Type B pancreatic cell (in vitro differentiated cells): ENCODE measurements around the gene COL5A2. TPM values are rescaled to one million over a fixed set of nuclear protein-coding genes. Genes with fewer than 3 reads are reported as not detected.

Experiments used
- DNase-seq: peaks from one replicate; pipeline ENCODE4 v3.0.0; 2021; ENCODE audit warnings: mixed read lengths; ENCODE audit not compliant: unreplicated experiment; ENCODE audit errors: extremely low spot score
- H3K27ac Mint-ChIP-seq: 2 replicates; pipeline ENCODE4 v1.8.0; 2021; ENCODE audit warnings: mild to moderate bottlenecking, mixed read lengths
- H3K27me3 Mint-ChIP-seq: 2 replicates; pipeline ENCODE4 v1.8.0; 2021; ENCODE audit warnings: mixed read lengths
- H3K36me3 Mint-ChIP-seq: 2 replicates; pipeline ENCODE4 v1.8.0; 2021; ENCODE audit warnings: mixed read lengths
- H3K4me1 Mint-ChIP-seq: one replicate; pipeline ENCODE4 v1.8.0; 2021; ENCODE audit warnings: mixed read lengths; ENCODE audit not compliant: unreplicated experiment
- H3K4me3 Mint-ChIP-seq: 2 replicates; pipeline ENCODE4 v1.8.0; 2021; ENCODE audit warnings: mild to moderate bottlenecking, mixed read lengths
- H3K9me3 Mint-ChIP-seq: 2 replicates; pipeline ENCODE4 v1.8.0; 2021; ENCODE audit warnings: mixed read lengths
- total RNA-seq: library from RNA; stranded (reverse); gene quantifications from 2 replicates; pipeline ENCODE4 v1.2.1, GENCODE V29; 2021; ENCODE audit warnings: low replicate concordance
- TF ChIP-seq, protein P1 (sequence below): fragments of 200-600 bp; sonication (generic); conservative IDR thresholded peaks from 2 replicates; pipeline ENCODE4 v1.5.0; 2021; ENCODE audit warnings: antibody characterized with exemption, mild to moderate bottlenecking

The COL5A2 gene
- total RNA-seq, 1 donor from 2014 or later = 137 TPM

DNA sequence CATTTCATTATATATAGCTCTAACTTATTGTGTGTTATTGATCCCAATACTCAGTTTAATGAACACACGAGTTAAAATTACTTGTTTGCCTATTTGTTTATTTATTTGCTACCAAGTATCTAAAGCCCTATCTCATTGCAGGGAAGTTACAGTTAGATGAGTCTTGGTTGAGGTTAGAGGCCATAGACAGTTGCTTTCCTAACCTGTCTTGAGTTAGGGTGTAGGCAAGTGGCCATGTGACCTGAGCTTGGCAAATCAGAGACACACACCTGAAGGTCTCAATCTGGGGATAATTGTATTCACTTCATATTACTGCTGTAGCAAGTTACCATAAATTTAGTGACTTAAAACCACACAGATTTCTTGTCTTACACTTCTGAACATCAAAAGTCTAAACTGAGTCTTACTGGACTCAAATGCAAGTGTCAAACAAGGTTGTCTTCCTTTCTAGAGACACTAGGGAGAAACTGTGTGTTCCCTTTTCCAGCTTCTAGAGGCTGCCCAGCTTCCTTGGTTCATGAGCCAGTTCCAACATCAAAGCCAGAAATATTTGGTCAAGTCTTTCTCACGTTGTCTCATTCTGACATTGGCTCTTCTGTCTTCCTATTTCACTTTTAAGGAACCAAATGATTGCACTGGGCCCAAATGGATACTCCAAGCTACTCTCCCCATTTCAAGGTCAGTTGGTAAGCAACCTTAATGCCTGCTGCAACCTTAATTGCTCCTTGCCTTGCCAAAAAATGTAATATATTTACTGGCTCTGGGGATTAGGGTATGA lies 165.7 kb downstream of the COL5A2 start:
- Mint-ChIP-seq H3K27me3 (no peaks in the 10 kb centered on the region), H3K9me3 (no peaks in the 10 kb centered on the region), H3K4me1 (peaks cover 17% of the 10 kb centered on the region), H3K36me3 (peaks cover 17% of the 10 kb centered on the region), H3K27ac (no peak overlapping the region), H3K4me3 (no peak overlapping the region)
- no peak for DNase-seq
- TF ChIP-seq, protein P1, sequence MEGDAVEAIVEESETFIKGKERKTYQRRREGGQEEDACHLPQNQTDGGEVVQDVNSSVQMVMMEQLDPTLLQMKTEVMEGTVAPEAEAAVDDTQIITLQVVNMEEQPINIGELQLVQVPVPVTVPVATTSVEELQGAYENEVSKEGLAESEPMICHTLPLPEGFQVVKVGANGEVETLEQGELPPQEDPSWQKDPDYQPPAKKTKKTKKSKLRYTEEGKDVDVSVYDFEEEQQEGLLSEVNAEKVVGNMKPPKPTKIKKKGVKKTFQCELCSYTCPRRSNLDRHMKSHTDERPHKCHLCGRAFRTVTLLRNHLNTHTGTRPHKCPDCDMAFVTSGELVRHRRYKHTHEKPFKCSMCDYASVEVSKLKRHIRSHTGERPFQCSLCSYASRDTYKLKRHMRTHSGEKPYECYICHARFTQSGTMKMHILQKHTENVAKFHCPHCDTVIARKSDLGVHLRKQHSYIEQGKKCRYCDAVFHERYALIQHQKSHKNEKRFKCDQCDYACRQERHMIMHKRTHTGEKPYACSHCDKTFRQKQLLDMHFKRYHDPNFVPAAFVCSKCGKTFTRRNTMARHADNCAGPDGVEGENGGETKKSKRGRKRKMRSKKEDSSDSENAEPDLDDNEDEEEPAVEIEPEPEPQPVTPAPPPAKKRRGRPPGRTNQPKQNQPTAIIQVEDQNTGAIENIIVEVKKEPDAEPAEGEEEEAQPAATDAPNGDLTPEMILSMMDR = no peak

DNA sequence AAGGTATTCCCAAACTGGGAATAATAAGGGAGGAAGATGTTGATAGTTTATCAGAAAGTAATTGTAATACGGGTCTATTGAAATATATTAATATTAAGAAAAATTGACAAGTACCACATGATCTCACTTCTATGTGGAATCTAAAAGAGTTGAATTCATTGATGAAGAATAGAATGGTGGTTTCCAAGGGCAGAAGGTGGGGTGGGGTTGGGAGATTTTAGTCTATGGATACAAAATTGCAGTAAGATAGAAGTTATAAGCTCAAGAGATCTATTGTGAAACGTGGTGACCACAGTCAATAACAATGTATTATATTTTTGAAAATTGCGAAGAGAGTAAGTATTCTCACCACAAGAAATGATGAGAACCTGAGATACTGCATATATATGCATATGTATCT lies 166.5 kb downstream of the COL5A2 start:
- DNase-seq = no peak
- Mint-ChIP-seq H3K27me3 (no peaks in the 10 kb centered on the region), H3K4me1 (peaks cover 17% of the 10 kb centered on the region), H3K9me3 (no peaks in the 10 kb centered on the region), H3K27ac (no peak overlapping the region), H3K36me3 (peaks cover 23% of the 10 kb centered on the region), H3K4me3 (no peak overlapping the region)
- TF ChIP-seq, protein P1 = no peak

DNA sequence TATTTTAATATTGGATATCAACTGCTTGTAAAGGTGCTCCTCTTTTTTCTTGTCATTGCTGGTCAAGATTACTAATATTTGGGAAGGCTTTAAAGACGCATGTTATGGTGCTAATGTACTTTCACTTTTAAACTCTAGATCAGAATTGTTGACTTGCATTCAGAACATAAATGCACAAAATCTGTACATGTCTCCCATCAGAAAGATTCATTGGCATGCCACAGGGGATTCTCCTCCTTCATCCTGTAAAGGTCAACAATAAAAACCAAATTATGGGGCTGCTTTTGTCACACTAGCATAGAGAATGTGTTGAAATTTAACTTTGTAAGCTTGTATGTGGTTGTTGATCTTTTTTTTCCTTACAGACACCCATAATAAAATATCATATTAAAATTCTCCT lies 167.2 kb downstream of the COL5A2 start:
- DNase-seq = no peak
- H3K36me3 Mint-ChIP-seq = peaks cover 27% of the 10 kb centered on the region
- peaks cover 17% of the 10 kb centered on the region for H3K4me1 Mint-ChIP-seq
- TF ChIP-seq, protein P1 = no peak
- no peaks in the 10 kb centered on the region for H3K27me3 Mint-ChIP-seq
- no peak overlapping the region for H3K27ac Mint-ChIP-seq
- no peak overlapping the region for H3K4me3 Mint-ChIP-seq
- no peaks in the 10 kb centered on the region for H3K9me3 Mint-ChIP-seq

DNA sequence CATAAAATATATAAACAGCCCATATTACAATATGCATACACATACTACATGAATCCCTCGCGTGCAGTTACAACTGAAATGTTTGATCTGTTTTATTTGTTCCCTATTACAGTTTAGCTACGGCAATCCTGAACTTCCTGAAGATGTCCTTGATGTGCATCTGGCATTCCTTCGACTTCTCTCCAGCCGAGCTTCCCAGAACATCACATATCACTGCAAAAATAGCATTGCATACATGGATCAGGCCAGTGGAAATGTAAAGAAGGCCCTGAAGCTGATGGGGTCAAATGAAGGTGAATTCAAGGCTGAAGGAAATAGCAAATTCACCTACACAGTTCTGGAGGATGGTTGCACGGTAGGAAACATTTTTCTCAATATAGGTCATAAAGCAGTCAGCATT lies 169.0 kb downstream of the COL5A2 start:
- H3K4me1 Mint-ChIP-seq = peaks cover 11% of the 10 kb centered on the region
- no peaks in the 10 kb centered on the region for H3K9me3 Mint-ChIP-seq
- no peak for DNase-seq
- H3K27me3 Mint-ChIP-seq = no peaks in the 10 kb centered on the region
- TF ChIP-seq, protein P1 = no peak
- peaks cover 34% of the 10 kb centered on the region for H3K36me3 Mint-ChIP-seq
- no peak overlapping the region for H3K4me3 Mint-ChIP-seq
- H3K27ac Mint-ChIP-seq = no peak overlapping the region

DNA sequence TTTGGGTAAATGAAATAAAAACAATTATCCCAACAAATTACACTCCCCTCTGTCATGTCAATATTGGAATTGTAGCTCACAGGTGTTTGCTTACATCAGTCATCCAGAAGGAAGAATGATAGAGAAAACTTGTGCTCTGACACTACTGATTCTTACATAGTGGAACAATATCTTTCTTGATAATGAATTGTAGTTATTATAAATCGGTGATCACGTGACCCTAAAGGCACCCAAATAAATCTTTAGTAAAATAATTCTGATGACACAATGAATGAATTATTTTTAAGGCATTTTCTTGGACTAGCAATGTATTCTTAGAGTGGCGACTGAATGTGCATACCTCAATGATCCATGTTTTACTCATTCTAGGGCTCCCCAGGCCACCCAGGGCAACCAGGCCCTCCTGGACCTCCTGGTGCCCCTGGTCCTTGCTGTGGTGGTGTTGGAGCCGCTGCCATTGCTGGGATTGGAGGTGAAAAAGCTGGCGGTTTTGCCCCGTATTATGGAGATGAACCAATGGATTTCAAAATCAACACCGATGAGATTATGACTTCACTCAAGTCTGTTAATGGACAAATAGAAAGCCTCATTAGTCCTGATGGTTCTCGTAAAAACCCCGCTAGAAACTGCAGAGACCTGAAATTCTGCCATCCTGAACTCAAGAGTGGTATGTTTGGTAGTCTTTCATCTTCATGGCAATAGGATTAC lies 170.9 kb downstream of the COL5A2 start:
- Mint-ChIP-seq H3K27ac (no peak overlapping the region), H3K4me3 (no peak overlapping the region), H3K27me3 (no peaks in the 10 kb centered on the region), H3K36me3 (peaks cover 34% of the 10 kb centered on the region), H3K9me3 (no peaks in the 10 kb centered on the region), H3K4me1 (peaks cover 3% of the 10 kb centered on the region)
- DNase-seq = no peak
- TF ChIP-seq, protein P1 = no peak
